HL-60 (cell line): ENCODE results near the gene ADM.

ENCODE experiments used
- DNase-seq, 2 experiments: peaks; one replicate each; pipeline ENCODE4 v3.0.0-alpha.2; 2010 to 2020; ENCODE audit warnings: low read depth in 1 of 2, low spot score in 1 of 2
- H3K27ac ChIP-seq: fragments of 250-450 bp; sonication (Bioruptor Pico); replicated peaks from 2 replicates; pipeline ENCODE4 v1.5.1; 2020; ENCODE audit warnings: mild to moderate bottlenecking, moderate library complexity
- H3K27me3 ChIP-seq: fragments of 250-450 bp; sonication (Bioruptor Pico); 2 replicates; pipeline ENCODE4 v1.5.1; 2021; ENCODE audit warnings: mild to moderate bottlenecking, moderate library complexity; ENCODE audit not compliant: insufficient read depth, poor library complexity, severe bottlenecking
- H3K4me3 ChIP-seq: replicated peaks from 2 replicates; pipeline ENCODE4 v1.5.1; 2011; ENCODE audit warnings: mild to moderate bottlenecking, control low read depth, low read length; ENCODE audit not compliant: insufficient read depth
- CTCF ChIP-seq: IDR thresholded peaks from one replicate; pipeline ENCODE4 v1.5.1; 2011; ENCODE audit warnings: low read length, control low read depth, inconsistent platforms; ENCODE audit not compliant: insufficient read depth
- GABPA ChIP-seq: IDR thresholded peaks from 2 replicates; pipeline ENCODE4 v1.6.1; 2012; ENCODE audit warnings: low read depth
- POLR2AphosphoS5 ChIP-seq: IDR thresholded peaks from 2 replicates; pipeline ENCODE4 v1.6.1; 2012; ENCODE audit warnings: low read depth
- REST ChIP-seq: IDR thresholded peaks from 2 replicates; pipeline ENCODE4 v1.6.1; 2012; ENCODE audit warnings: low read depth; ENCODE audit not compliant: insufficient replicate concordance
- SPI1 ChIP-seq: IDR thresholded peaks from 2 replicates; pipeline ENCODE4 v1.6.1; 2012; ENCODE audit warnings: low read depth, mild to moderate bottlenecking, borderline replicate concordance

Gene ADM

GRCh38 chr11:10305964-10306918 is 1.4 kb downstream of the ADM start:
- peak in 1 of 2 experiments; percentile 14 for DNase-seq
- peak overlapping the region; percentile 56 for H3K4me3 ChIP-seq
- H3K27me3 ChIP-seq, result no peaks in the 10 kb centered on the region
- TF ChIP-seq GABPA, result no peak
- H3K27ac ChIP-seq, result no peak overlapping the region

DNA sequence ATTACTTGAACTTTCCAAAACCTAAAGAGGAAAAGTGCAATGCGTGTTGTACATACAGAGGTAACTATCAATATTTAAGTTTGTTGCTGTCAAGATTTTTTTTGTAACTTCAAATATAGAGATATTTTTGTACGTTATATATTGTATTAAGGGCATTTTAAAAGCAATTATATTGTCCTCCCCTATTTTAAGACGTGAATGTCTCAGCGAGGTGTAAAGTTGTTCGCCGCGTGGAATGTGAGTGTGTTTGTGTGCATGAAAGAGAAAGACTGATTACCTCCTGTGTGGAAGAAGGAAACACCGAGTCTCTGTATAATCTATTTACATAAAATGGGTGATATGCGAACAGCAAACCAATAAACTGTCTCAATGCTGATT is 2.1 kb downstream of the ADM start:
- no peak for DNase-seq
- no peak overlapping the region for H3K27ac ChIP-seq
- H3K4me3 ChIP-seq, result peak overlapping the region; percentile 56
- H3K27me3 ChIP-seq, result no peaks in the 10 kb centered on the region
- TF ChIP-seq CTCF, result no peak
- TF ChIP-seq SPI1, result no peak
- TF ChIP-seq GABPA, result no peak
- TF ChIP-seq REST, result no peak
- TF ChIP-seq POLR2AphosphoS5, result no peak

DNA sequence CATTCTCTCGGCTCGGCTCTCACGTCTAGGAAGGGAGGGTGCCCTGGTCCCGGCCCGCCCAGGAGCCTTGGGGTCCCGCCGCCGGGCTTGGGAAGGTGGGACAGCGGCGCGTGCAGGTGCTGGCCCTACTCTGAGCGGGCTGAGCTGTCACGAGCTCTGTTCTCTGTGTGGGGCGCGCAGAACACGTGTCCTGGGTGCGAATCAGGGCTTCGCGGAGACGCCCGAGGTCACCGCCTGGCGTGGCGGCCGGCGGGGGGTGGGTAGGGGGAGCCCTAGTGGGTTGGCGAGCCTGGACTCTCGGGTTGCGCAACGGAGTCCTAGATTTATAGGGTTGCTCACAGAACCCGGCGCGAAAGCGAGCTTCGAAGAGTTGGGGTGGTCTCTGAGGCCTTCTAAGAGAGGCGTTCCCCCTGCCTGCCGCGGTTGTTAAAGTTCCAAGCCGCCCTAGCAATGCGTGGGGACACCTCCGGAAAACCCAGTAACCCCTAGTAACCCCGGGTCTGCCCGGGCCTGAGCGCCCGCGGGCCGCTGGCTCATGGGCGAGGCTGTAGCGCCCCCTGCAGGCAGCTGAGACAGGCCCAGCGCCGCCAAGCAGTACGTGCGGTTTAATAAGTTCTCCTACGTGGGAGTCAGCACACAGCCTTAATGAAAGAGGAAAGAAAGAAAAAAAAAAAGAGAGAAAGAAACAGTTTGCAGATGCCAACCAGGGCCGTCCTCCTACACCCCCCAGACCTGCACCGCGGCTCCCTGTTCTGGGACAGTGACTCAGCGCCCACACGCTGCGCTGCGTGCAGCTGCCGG is 2.7 kb downstream of the ADM start:
- TF ChIP-seq REST (no peak), SPI1 (no peak), POLR2AphosphoS5 (peak; percentile 55; the same call in 1 of the 2 replicates), CTCF (peak; percentile 69), GABPA (0 out of 2 replicates have a peak, but pooled peaks have one; percentile 11)
- DNase-seq, result peak; percentile 69 to 83
- Histone ChIP-seq H3K4me3 (peak overlapping the region; percentile 45), H3K27ac (peak overlapping the region; percentile 41), H3K27me3 (no peaks in the 10 kb centered on the region)
